Fibroblast of lung (primary cell): ENCODE results near the gene NPAP1.

Source experiments
- EZH2 ChIP-seq: IDR thresholded peaks from 2 replicates; pipeline ENCODE4 v1.5.1; 2012; ENCODE audit warnings: low read length, control low read depth, mild to moderate bottlenecking; ENCODE audit errors: missing control alignments
- TF ChIP-seq, protein P1 (sequence below), 2 donors: IDR thresholded peaks in 1 of 2; conservative IDR thresholded peaks in 1 of 2; 1 replicate in 1 of 2; 2 replicates in 1 of 2; pipeline ENCODE4 v1.5.1; 2011 to 2012; ENCODE audit warnings: low read length in 2 of 2, control low read depth in 1 of 2, inconsistent platforms in 1 of 2, low read depth in 1 of 2, mild to moderate bottlenecking in 1 of 2

GRCh38 chr15:24645627-24646026, 29.9 kb upstream of the NPAP1 start:
- TF ChIP-seq, protein P1, sequence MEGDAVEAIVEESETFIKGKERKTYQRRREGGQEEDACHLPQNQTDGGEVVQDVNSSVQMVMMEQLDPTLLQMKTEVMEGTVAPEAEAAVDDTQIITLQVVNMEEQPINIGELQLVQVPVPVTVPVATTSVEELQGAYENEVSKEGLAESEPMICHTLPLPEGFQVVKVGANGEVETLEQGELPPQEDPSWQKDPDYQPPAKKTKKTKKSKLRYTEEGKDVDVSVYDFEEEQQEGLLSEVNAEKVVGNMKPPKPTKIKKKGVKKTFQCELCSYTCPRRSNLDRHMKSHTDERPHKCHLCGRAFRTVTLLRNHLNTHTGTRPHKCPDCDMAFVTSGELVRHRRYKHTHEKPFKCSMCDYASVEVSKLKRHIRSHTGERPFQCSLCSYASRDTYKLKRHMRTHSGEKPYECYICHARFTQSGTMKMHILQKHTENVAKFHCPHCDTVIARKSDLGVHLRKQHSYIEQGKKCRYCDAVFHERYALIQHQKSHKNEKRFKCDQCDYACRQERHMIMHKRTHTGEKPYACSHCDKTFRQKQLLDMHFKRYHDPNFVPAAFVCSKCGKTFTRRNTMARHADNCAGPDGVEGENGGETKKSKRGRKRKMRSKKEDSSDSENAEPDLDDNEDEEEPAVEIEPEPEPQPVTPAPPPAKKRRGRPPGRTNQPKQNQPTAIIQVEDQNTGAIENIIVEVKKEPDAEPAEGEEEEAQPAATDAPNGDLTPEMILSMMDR (conservative IDR thresholded peaks at IDR 0.05 in 1 of 2, IDR thresholded peaks at IDR 0.05 in 1 of 2; ENCODE audit: low read depth in 1 of 2, low read length in 2 of 2): no peak
- TF ChIP-seq EZH2: no peak
